ENCODE measurements around the gene TPST1.
A peak's percentile ranks its signal among the peaks of the same experiment; 100 is the strongest.
"Not testable (repeated sequence)": the region's sequence is repeated elsewhere in the genome, so short reads cannot be mapped to it uniquely, and the experiment has no call there.

TPST1 gene

DNA sequence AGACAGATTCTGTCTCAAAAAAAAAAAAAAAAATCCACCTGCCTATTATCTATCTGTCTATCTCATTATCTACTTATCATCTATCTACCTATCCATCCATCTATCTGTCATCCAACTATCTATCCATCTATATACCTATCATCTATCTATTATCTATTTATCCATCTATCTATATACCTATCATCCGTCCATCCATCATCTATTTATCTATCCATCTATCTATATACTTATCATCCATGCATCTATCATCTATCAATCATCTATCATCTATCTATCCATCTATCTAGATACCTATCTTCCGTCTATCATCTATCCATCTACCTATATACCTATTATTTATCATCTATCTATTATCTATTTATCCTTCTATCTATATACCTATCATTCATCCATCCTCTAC lies 16.5 kb upstream of the TPST1 start:
- no peak for DNase-seq (ENCODE audit: low spot score)

DNA sequence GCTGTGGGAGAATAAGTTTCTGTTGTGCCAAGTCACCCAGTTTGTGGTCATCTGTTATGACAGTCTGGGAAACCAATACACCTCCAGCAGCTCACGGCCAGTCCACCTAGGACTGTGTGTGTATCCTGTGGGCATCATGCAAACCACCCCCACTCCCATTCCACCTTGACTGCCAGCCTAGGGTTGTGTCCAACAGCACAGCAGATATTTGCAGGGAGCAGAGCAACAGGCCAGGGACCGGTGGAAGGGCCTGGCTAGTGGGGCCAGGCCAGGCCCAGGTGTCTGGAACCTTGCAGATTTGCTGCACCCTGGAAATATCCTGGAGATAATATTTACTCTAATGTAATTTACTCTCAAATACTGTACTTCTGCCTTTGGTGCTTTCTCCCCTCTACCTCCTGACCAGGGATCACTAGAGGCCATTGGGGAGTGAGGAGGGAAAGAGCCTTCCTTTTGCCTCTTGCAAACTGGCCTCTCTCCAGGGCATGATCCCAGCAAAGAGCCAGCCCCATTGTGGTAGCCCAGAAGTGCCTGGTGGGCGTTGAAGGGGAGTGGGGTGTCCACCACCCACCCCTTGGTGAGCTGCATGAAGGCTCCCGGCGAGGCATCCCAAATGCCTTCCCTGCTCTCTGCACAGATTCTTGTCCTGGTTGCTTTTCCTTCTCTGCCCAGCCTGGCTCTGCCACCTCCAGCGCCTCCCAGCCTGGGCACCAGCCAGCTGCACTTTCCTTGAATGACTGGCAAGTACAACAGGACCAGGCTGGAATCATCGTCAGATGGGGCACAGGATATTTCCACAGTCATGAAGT lies 15.2 kb upstream of the TPST1 start:
- DNase-seq (ENCODE audit: low spot score), result no peak

DNA sequence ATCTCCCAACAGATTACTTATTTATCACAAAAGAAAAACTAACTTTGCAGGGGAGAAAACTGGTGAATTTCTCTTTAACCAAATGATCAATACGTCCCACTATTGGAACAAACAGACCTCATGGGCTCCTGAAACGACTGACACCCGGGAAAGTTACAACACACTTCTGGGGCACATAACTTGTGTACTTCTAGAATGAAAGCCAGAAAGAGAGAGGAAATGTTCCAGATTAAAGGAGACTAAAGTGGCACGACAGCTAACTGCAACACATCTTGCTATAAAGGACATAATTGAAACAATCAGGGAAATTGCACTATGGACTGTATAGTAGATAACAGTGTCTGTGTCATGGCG lies 14.7 kb upstream of the TPST1 start:
- DNase-seq (ENCODE audit: low spot score), result no peak

DNA sequence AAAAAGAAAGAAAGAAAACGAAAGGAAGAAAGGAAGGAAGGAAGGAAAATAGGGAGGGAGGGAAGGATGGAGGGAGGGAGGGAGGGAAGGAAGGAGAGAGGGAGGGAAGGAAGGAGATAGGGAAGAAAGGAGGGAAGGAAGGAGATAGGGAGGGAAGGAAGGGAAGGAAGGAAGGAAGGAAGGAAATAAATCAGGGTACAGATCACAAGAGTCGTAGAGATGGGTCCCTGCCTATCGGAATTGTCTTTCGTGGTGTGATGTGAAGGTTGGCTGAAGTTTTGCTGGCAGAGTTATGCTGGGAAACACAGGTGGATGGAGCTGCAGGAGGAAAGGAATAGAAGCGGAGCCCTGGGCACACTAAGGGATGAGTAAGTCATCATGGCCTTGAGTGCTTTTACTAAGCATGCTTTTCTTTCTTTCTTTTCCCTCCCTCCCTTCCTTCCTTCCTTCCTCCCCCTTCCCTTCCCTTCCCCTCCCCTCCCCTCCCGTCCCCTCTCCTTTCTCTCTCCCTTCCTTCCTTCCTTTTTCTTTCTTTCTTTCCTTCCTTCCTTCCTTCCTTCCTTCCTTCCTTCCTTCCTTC lies 11.9 kb upstream of the TPST1 start:
- no peak for DNase-seq (ENCODE audit: low spot score)

DNA sequence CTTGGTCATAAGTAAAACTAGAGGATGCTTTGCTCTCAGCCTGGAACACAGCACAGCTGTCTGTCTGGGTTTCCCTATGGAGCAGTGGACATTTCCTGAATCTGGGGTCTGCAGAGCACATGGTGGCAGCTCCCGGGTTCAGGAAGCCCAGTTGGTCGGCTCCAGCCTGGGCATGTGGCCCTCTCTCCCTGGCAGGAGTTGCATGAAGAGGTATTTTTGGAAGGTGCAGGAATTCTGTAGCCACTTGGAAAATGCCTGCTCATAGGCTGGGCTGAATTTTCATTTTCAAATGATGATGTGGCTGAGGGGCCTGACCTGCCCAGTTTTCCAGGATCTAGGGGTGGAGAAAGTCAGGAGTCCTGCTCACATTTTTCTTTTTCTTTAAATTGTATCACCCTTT lies 6.7 kb upstream of the TPST1 start:
- DNase-seq (ENCODE audit: low spot score), result no peak

DNA sequence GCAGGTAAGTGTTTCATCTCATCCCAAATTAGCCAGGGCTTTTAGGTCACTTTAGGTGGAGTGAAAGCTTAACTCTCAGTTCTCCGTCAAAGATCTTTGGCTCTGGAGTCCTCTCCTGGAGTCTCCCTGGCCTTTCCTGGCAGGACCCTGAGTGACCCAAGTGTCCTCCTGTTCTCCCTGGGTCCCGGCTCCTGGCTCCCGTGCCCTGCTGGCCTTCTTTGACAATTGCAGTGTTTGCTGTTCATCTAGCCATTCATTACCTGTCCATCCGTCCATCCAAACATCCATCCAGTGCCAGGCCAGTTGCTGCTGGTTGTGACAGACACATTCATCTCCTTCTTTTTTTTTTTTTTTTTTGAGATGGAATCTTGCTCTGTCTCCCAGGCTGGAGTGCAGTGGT lies 6.2 kb upstream of the TPST1 start:
- no peak for DNase-seq (ENCODE audit: low spot score)

DNA sequence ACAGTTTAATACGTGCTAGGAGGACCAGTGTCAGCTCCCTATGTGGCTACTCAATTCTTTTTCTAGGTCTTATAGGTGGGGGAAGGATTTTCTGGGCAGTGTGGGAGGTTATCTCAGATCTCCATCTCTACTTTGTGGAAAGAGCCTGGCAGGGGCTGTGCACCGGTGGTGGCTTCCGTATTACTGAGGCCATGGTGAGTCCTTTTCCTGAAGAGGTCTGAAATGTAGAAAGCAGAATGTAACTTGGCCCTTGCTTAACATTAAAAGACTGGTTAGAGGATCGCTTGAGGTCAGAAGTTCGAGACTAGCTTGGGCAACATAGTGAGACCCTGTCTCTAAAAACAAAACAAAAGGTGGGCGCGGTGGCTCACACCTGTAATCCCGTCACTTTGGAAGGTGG lies 2.7 kb upstream of the TPST1 start:
- no peak for DNase-seq (ENCODE audit: low spot score)

DNA sequence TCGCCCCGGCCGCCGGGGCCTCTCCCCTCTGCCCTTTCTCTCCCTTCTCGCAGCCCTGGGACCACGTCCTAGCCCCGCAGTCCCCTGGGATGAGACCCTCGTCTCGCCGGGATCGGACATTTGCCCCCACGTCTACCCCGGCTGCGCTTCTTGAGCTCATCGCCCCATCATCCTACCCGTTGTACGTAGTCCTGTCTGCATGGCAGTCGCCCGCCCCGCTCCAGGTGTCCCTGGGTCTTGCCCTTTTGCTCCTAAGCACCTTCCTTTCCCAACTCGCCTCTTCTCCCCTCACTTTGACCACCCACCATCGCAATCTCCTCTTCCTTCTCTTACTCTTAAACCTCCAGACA lies 582 bp downstream of the TPST1 start:
- no peak for DNase-seq (ENCODE audit: low spot score)

DNA sequence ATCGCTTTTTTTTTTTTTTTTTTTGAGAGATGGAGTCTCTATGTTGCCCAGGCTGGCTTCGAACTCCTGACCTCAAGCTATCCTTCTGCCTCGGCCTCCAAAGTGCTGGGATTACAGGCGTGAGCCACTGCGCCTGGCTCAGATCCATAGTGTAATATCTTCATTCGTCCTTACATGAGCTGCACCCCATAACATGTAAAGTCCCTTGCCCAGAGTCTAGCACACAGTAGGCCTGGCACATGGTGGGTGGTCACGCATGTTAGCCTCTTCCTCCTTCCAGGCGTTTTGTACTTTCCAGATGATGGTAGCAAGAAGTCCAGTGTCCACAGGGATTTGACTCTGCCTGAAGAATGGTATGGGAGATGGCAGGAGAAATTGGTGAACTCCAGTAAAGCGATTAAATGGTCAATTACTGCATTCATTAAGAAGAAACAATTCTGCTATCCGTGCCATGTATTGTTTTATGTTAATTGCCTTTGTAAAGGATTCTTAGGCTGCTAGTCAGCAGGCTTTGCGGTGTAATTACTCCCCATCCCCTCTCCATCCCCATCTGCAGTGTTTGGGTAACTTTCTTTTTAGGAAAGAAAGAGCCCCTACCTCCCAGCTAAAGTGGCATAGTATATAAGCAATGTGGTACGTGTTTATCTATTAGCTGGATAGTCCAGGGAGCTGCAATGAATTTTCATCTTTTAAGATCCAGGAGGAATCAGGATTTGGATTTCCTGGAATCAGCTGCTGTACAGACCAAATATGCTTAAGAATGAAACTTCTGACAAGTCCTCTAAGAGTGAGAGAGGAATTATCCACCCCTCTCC lies 1.2 kb downstream of the TPST1 start:
- no peak for DNase-seq (ENCODE audit: low spot score)

DNA sequence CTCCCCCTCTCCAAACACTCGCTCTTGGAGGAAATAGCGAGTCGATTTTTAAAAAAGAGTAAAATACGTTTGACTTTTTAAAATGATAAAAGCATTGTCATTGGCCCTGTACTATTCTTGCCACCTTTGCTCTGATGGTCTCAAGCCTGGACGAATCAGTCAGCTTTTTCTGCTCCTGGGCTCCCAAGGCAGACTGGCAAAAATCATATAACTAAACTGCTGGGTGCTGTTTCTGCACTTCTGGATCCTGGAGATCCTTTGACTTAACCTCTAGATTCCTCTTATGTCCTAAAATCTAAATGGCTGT lies 1.8 kb downstream of the TPST1 start:
- DNase-seq (ENCODE audit: low spot score), result no peak

DNA sequence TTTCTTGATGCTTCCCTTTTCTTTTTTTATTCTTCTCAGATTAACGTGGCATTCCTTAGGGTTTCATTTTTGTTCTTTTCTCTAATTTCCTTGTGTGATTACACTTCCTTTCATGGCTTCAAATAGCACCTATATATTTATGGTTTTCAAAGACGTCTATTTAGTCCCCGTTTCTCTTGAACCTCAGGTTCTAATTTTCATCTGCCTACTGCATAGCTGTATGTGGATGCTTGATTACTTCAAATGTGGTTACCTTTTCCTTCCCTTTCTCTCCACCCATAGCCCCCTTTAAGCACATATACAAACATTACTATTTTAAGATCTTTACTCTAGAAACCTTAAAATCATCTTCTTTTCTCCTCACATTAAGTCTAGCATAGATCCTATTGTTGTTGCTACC lies 2.4 kb downstream of the TPST1 start:
- DNase-seq (ENCODE audit: low spot score), result no peak

DNA sequence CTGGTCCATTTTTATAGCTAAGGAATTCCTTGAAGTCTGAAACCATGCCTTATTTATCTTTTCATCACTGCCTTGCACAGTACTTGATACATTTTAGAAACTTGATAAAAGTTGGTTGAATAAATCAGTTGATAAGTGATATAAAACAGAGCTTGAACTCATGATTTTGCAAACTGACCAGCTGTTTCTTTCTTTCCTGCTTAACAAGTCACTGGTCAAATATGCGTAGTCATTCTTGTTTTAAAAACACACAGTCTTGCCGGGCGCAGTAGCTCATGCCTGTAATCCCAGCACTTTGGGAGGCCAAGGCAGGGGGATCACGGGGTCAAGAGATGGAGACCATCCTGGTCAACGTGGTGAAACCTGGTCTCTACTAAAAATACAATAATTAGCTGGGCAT lies 6.3 kb downstream of the TPST1 start:
- no peak for DNase-seq (ENCODE audit: low spot score)

DNA sequence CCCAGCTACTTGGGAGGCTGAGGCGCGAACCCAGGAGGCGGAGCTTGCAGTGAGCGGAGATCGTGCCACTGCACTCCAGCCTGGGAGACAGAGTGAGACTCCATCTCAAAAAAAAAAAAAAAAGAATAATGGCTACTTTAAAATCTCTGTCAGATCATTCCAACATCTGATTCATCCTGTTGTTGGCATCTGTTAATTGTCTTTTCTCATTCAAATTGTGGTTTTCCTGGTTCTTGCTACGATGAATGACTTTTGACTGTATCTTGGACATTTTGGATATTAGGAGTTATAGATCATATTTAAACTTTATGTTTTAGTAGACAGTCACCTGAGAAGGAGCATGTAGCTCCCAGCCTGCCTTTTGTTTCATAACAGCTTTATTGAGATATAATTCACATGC lies 8.5 kb downstream of the TPST1 start:
- DNase-seq (ENCODE audit: low spot score), result no peak

DNA sequence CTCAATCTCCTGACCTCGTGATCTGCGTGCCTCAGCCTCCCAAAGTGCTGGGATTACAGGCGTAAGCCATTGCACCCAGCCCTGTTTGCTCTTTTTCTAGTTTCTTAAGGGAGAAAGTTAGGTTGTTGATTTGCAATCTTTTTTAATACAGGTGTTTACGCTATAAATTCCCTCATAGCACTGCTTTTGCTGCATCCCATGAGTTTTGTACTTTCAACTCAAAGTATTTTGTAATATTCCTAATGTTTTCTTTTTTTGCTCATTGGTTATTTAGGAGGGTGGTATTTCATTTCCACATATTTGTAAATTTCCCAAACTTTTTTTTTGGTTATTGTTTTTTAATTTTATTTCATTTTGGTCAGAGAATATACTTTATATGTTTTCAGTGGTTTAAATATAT lies 11.6 kb downstream of the TPST1 start:
- DNase-seq (ENCODE audit: low spot score), result no peak

DNA sequence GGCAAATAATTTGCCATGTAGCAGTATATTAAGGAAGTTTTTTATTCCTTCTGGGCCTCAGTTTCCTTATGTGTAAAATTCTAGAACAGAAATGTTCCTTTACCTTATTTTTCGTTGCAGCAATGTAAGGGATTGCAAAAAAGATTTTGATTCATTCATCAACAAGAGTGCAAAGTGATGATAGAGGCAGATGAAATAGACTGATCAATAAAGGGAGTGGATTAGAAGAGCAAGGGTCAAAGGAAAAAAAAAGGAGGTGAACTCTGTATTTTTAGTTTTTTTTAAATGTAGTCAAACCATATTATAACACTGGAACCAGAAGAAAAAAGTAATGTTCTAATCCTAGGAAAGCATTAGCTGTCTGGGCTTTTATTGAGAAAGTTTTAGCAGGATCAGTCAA lies 14.7 kb downstream of the TPST1 start:
- no peak for DNase-seq (ENCODE audit: low spot score)

DNA sequence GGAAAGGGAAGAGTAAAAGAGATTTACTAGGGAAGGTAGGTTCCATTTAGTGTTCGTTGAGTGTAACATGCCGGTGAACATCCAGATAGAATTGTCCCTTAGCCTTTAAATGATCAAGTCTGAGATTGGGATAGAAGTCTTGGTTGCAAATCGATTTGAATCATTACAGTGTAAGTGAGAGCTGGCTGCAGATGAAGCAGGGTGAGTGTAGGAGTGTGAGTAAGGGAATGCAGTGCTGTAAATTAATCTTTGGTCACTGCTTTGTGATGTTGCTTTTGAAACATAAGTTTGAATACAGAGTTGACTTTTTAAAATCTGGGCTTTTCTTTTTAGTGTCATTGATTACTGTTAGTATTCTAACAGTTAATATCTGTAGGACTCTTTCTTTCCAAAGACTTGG lies 16.3 kb downstream of the TPST1 start:
- no peak for DNase-seq (ENCODE audit: low spot score)

DNA sequence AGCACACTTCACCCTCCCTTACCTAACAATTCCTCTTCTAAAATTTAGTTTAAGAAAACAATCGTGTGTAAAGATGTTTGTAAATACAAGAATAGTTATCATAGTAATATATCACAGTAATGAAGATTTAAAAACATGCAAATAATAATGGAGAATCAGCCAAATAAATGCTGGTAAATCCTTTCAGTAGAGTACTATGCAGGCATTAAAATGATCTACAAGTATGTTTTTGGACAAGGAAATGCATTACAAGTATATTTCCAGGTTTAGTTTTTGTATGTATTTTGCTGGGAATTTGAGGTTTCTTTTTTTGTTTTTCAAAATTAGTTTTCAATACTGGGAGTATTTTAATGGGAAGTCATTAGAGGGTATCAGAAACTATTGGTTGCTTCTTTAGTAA lies 22.7 kb downstream of the TPST1 start:
- DNase-seq (ENCODE audit: low spot score), result no peak

DNA sequence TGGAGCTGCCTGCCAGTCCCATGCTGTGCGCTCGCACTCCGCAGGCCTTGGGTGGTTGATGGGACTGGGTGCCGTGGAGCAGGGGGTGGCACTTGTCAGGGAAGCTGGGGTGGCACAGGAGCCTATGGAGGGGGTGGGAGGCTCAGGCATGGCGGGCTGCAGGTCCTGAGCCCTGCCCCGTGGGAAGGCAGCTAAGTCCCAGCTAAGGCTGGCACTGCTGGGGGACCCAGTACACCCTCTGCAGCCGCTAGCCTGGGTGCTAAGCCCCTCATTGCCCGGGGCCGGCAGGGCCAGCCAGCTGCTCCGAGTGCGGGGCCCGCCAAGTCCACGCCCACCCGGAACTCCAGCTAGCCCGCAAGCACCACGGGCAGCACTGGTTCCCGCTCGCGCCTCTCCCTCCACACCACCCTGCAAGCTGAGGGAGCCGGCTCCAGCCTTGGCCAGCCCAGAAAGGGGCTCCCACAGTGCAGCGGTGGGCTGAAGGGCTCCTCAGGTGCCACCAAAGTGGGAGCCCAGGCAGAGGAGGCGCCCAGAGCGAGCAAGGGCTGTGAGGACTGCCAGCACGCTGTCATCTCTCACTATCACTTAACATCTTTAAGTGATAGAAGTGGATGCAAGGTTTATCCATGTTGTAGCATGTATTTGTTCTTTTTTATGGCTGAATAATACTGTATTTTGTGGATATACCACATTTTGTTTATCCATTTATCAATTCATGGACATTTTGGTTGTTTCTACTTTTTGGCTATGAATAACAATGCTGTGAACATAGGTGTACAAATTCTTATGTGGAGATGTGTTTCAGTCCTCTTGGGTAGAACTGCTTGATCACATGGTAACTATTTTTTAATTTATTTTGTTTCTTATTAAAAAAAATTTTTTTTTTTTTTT lies 26.4 kb downstream of the TPST1 start:
- not testable (repeated sequence) for DNase-seq (ENCODE audit: low spot score)

DNA sequence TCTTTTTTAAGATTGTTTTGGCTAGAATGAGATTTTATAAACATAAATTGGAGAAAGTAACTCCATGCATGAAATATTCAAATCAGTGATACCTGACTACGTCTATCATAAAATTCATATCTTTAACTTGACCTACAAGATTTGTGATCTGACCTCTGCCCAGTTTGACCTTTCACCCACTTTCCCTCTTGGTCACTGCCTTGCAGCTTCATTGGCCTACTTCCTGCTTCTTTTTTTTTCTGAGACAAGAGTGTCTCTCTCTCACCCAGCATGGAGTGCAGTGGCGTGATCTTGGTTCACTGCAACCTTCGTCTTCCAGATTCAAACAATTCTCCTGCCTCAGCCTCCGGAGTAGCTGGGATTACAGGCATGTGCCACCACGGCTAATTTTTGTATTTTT lies 28.5 kb downstream of the TPST1 start:
- no peak for DNase-seq (ENCODE audit: low spot score)

DNA sequence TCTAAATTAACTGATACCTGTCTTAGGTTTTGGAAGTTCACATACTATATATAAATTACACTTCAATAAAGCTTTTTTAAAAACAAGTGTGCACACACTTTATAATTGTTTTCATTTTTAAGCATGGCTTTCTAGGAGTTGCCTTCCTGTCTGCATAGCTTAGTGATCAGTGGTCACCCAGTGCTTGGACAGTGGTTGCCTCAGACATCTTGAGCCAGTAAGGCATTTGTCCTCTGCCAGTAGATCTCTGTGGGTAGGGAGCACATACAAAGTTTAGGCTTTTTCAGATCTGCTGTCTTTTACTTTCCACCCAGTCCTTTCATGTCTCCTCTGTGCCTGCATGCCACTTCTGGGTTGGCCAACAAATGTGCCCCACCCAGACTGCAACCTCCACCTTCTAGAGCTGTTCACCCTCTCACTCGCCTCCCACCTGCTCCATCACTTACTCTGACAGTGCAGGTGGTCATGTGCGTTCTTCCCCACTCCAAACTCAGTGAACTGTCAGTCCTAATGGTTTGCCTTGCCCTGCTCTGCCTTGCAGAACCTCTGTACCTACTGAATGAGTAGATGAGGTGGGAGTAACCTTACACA lies 31.7 kb downstream of the TPST1 start:
- DNase-seq (ENCODE audit: low spot score), result peak; percentile 37

DNA sequence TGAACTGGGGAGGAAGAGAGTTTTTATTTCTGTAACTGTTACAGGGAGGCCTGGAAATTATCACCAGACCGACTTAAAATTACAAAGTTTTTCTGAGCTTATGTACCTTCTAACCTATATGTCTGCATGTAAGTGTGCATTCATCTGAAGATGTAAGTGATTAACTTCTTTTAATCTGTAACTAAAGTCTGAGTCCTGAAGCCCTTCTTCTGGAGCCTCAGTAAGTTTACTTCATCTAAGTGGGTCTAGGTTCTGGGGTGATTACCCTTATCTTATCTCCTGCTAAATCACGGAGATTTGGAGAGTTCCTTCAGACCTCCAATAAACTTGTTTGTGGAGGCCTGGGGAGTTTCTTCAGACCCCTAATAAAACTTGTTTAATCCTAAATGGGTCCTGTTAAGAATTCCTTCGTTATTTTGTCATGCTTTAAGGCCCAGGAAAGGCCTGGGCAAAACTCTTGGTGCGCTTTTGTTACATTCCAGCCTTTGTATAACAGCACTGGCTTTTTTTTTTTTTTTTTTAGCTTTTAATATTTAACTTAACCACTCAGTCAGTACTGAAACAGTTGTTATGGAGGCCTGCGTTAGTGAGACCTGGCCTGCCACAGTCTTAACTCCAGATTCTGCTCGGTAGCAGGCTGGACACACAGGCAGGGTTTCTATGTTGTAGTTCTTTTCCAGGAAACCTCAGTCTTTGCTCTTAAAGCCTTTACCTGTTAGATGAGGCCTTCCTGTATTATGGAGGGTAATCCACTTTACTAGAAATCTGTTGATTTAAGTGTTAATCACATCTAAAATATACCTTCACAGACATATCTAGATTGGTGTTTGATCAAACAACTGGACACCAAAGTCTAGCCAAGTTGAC lies 33.0 kb downstream of the TPST1 start:
- no peak for DNase-seq (ENCODE audit: low spot score)

Measured in SW480 (cell line).